Right lobe of liver (tissue), 6 donors: ENCODE results near the gene L3MBTL3. TPM values are rescaled to one million over a fixed set of nuclear protein-coding genes. Genes with fewer than 3 reads are reported as not detected.

ENCODE experiments used
- ATAC-seq, 4 donors: fragments of 200-7000 bp; cut with Tn5 transposase; one replicate each; pipeline ENCODE4 v1.9.1; 2020; ENCODE audit warnings: mild to moderate bottlenecking in 4 of 4, moderate library complexity in 4 of 4
- DNase-seq, 3 donors: peaks; one replicate each; pipeline ENCODE4 v3.0.0-alpha.2; 2020
- H3K27ac ChIP-seq, 3 donors: fragments of 200-600 bp; one replicate each; pipeline ENCODE4 v1.8.0; 2022
- H3K27me3 ChIP-seq, 2 donors: fragments of 200-600 bp; one replicate each; pipeline ENCODE4 v1.8.0; 2022
- H3K36me3 ChIP-seq, 4 donors: fragments of 200-600 bp; sonication (generic) in 1 of 4; one replicate each; pipeline versions ENCODE4 v1.5.1 to v1.8.0; 2017 to 2022; ENCODE audit warnings: control low read depth in 1 of 4
- H3K4me1 ChIP-seq, 4 donors: fragments of 200-600 bp; sonication (generic) in 1 of 4; one replicate each; pipeline versions ENCODE4 v1.5.1 to v1.8.0; 2017 to 2022; ENCODE audit warnings: control low read depth in 1 of 4
- H3K4me3 ChIP-seq, 3 donors: fragments of 200-600 bp; one replicate each; pipeline ENCODE4 v1.8.0; 2022
- H3K9me3 ChIP-seq, 4 donors: fragments of 200-600 bp; sonication (generic) in 1 of 4; one replicate each; pipeline versions ENCODE4 v1.5.1 to v1.8.0; 2017 to 2022; ENCODE audit warnings: control low read depth in 1 of 4
- CTCF ChIP-seq, 4 donors: fragments of 200-600 bp in 3 of 4; fragments of 450-650 bp in 1 of 4; IDR thresholded peaks; one replicate each; pipeline versions ENCODE4 v1.5.1 to v1.8.0; 2016 to 2022; ENCODE audit warnings: antibody characterized with exemption in 4 of 4, mild to moderate bottlenecking in 2 of 4
- POLR2A ChIP-seq: fragments of 450-650 bp; IDR thresholded peaks from one replicate; pipeline ENCODE4 v1.6.1; 2017; ENCODE audit warnings: antibody characterized with exemption, mild to moderate bottlenecking
- WGBS: methylation state at CpG from one replicate; pipeline ENCODE4 v1.1.6; 2018; ENCODE audit warnings: low coverage, low lambda C conversion rate; ENCODE audit not compliant: insufficient coverage; ENCODE audit errors: missing lambda C conversion rate; 5-methylcytosine and 5-hydroxymethylcytosine counted together
- intact Hi-C, 2 donors: fragments of 100-400 bp; cut with DNase I; formaldehyde crosslinking; loops; one replicate each; pipeline versions ENCODE4 v1.11.2 to v1.14.1; 2022
- total RNA-seq, 6 experiments: library from RNA; depleted of rRNA in 2 of 6; stranded (reverse); fragments of >200 nt in 2 of 6; fragmentation: NEBNext Ultra II Directional in 3 of 6; extraction: Animal tissue kit (Norgen Biotek cat#: 25700) in 3 of 6; gene quantifications; one replicate each; pipeline versions ENCODE4 v1.1.0 to v1.2.4, GENCODE V29; 2016 to 2023
- donor health status: DM: no; HTN: yes; CAD: no.
- donor health status: DM: no; HTN: no; CAD: no.
- donor health status: DM: no; HTN: no; CAD: no.
- donor health status: DM: no; HTN: yes; CAD: no.
- donor health status: DM: no; HTN: yes; CAD: no.

L3MBTL3 gene
- total RNA-seq, 6 experiments from 2014 or later, result 3.0 to 13.2 (median 7.2) TPM

GRCh38 chr6:130189531-130190397, 171.4 kb downstream of the L3MBTL3 start:
- no peaks in the 10 kb centered on the region for H3K4me1 ChIP-seq
- ATAC-seq (no peak), DNase-seq (no peak)
- 79% methylated on average over 8 of the region's 8 CpGs for WGBS
- no peaks in the 10 kb centered on the region for H3K9me3 ChIP-seq
- H3K36me3 ChIP-seq, result no peaks in the 10 kb centered on the region
- intact Hi-C loops, result no loop called here
- H3K27me3 ChIP-seq, result no peaks in the 10 kb centered on the region
- no peak overlapping the region for H3K27ac ChIP-seq
- TF ChIP-seq POLR2A (no peak), CTCF (IDR thresholded peaks at IDR 0.05) (no peak)
- H3K4me3 ChIP-seq, result no peak overlapping the region

Other genes with a start within 250 kb of the L3MBTL3 start
- gene TMEM244, start 157.3 kb upstream of the L3MBTL3 start, total RNA-seq, result not detected
- gene SAMD3, start 204.4 kb downstream of the L3MBTL3 start, total RNA-seq, result under 1 TPM; 0.25 to 0.86 (median 0.37) TPM